AG08396 (cell line): ENCODE measurements around the gene HS6ST2.

Experiments used
- DNase-seq: peaks from one replicate; pipeline ENCODE4 v3.0.0; 2012; ENCODE audit warnings: low spot score, mixed read lengths

The HS6ST2 gene

DNA sequence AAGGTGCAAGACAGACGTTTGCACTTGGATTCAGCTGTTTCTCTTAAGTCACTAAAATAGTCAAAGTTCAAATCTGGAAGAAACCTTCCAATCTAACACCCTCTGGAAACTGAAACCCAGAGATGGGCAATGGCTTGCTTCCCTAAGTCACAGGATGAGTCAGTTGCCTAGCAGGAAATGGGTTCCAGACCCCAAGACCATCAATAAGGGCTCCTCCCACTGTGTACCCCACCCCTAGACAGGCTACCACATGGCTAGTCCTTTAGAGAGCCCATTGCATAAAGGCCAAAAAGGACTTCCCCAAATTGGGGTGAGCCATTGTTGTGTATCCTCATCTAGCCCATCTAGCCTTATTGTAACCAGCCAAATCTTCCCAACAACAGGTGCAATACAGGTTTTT lies 216.2 kb downstream of the HS6ST2 start:
- no peak for DNase-seq

- no peak for DNase-seq
Observed at GRCh38 chrX:132741689-132742088, 216.7 kb downstream of the HS6ST2 start.

DNA sequence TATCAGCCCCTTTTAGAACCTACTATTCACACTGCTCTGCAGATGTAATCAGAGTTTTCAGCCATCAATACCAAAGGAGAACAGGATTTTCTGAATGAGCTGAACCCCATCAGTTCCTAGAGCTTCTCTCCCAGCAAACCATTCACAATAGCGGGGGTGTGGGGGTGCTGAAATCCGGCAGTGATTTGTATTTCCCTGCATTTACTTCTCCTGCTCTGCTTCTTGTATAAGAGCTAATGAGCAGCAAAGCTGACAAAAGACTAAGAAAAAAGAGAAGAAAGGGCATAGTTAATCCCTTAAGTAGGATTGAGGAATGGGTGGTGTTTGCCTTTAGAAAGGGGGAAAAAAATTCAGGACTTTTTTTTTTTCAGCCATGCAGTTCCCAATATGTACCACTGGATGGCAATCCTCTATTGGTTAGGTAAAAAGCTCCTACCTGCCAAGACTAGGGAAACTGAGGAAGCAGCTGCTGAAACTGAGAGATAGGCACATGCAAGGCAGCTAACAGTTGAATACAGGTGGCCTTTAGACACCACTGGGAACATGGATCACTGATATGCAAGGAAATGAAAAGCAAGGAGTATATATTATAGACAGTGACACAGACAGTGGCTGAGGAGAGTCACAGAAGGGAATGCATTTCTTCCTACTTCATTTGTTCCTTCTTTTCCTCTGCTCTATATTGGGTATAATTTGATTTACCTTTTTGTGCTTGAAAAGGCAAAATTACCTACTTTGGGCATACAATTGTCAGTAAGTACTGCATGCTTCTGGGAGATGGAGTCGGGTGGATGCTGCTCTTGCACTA lies 217.9 kb downstream of the HS6ST2 start:
- DNase-seq, result no peak

GRCh38 chrX:132738951-132739350 lies 219.5 kb downstream of the HS6ST2 start:
- no peak for DNase-seq

- DNase-seq, result no peak
Observed at GRCh38 chrX:132737743-132738142, 220.7 kb downstream of the HS6ST2 start.

DNA sequence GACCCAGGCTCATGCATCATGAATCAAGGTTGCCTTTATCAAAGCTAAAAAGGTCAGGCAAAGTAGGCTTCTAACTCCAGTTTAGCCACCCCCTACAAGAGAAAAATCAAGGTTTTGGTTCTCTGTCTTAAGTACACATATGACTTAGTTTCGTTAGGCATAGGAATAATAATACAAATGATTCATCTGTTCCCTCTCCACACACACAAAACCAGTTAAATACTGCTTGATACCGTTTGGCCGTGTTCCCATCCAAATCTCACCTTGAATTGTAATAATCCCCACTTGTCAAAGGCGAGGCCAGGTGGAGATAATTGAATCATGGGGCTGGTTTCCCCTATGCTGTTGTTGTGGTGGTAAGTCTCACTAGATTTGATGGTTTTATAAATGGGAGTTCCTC lies 226.2 kb downstream of the HS6ST2 start:
- DNase-seq, result no peak

DNA sequence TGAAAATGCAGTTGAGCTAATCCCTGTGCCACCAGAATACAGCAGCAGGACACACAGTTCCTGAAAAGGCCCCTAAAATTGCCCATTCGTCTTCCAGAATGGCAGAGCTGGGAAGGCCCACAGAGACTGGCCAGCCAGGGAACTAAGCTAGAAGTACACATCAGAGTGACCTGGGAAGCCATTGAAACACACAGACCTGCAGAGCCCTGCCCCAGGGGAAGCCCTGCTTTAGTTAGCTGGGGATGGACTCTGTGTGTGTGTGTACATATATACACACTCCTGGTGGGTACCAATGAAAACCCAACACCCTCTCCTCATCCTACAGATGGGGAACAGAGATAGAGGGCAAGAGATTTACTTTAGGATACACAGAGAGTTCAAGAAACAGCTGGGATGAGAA lies 227.7 kb downstream of the HS6ST2 start:
- DNase-seq, result no peak

DNA sequence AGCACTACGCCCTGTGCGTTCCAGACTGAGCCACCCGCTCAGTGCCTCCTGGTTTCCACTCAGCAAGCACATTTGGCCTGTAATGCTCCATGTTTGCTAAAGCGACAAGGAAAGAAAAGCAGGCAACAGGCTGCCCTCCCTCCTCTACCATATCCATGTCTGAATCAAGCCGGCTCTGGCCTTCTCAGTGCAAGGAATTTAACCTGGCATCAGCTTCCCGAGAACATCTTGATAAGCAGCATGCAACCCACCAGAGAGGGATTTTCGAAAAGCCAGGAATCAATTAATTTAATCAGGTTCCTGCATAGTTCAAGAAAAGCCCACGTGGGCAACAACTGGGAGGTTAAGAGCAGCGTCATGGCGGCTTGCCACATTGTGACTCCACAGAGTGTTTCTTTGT lies 228.2 kb downstream of the HS6ST2 start:
- DNase-seq, result no peak

GRCh38 chrX:132728296-132728695 lies 230.1 kb downstream of the HS6ST2 start:
- no peak for DNase-seq

- DNase-seq, result no peak
Observed at GRCh38 chrX:132718431-132718958, 239.9 kb downstream of the HS6ST2 start.

GRCh38 chrX:132716006-132716405 lies 242.4 kb downstream of the HS6ST2 start:
- no peak for DNase-seq

- DNase-seq, result no peak
Observed at GRCh38 chrX:132714913-132715312, 243.5 kb downstream of the HS6ST2 start.

DNA sequence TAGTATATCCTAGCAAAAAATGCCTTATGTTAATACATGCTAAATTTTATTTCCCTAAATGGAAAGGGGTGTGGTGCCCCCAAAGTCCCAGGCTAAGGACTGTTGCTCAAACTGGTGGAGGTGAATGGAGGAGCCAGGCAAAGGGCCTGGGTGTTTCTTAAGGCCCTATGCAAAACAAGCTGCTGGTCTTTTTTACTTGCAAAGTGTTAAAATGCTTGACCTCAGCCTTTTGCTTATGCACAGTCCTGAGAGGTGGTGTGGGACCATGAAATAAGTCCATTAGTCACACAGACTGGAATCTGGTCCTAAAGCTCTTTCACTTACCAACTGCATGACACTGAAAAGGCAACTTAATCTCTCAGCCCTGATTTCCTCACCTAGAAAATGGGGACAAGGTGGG lies 246.1 kb downstream of the HS6ST2 start:
- DNase-seq, result no peak

GRCh38 chrX:132710656-132711155 lies 247.7 kb downstream of the HS6ST2 start:
- no peak for DNase-seq

- DNase-seq, result no peak
Observed at GRCh38 chrX:132708529-132708928, 249.9 kb downstream of the HS6ST2 start.

- DNase-seq, result no peak
Observed at GRCh38 chrX:132704769-132705168, 253.7 kb downstream of the HS6ST2 start.

DNA sequence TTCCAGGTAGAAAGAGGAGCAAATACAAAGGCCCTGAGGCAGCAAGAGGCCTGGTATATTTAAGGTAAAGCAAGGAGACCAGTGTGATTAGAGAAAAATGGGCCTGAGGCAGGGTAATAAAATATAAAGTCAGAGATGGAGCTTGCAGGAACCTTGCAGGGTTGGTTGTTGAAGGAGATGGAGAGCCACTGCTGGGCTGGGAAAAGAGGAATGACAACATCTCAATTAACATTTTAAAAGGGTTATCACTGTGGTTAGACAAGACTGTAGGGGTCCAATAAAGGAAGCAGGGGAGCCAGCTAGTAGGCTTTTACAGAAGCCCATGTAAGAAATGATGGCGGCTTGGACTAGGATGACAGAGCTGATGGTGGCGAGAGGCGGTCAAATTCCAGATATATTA lies 264.0 kb downstream of the HS6ST2 start:
- no peak for DNase-seq

GRCh38 chrX:132692526-132692925 lies 265.9 kb downstream of the HS6ST2 start:
- DNase-seq, result no peak

DNA sequence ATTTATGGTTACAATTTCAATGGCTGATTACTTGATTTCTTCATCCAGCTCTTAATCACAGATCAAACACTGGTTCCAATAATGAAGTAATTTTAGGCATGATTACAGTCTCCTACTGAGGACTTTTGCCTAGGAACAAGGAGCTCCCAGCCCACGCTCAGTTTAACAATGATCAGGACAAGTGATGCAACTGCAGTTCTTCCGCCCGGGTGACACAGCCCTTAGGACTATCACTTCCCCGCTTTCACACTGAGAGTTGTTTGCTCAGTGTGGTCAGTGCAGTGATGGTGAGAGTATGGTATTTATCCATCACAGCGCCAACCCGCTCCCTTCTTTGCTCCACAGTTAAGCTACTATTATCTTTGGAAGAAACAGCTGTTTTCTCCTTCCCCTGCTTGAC lies 266.4 kb downstream of the HS6ST2 start:
- DNase-seq, result no peak

DNA sequence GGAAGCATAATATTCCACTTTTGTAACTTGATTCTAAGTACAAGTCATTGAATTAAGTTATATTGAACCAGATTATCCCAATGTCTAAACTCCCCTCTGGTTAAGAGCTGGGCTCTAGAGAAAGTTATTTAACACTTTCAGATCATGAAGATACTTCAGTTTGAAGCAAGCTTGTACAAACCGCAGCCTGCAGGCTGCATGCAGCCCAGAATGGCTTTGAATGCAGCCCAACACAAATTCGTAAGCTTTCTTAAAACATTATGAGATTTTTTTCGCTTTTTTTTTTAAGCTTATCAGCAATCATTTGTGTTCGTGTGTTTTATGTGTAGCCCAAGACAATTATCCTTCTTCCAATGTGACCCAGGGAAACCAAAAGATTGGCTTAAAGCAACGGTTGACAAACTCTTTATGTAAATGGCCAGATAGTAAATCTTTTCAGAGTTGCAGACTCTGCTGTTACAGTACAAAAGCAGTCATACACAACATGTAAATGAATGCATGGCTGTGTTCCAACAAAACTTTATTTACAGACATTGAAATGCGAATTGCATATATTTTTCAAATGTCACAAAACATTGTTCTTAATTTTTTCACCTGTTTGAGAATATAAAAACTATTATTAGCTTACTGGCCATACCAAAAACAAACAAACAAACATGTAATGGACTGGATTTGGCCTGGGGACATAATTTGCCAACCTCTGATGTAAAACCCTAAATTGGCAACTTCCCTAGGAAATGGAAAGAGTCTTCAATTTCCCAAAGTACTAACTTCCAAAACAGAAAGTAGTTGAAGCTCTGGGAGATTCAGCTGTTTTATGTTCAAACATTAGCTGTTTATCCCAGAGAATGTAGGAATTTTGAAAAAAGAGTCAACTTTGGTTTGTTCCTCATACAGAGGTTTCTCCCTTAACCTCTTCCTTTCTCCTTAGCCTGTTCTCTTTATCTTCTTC lies 268.5 kb downstream of the HS6ST2 start:
- DNase-seq, result no peak

DNA sequence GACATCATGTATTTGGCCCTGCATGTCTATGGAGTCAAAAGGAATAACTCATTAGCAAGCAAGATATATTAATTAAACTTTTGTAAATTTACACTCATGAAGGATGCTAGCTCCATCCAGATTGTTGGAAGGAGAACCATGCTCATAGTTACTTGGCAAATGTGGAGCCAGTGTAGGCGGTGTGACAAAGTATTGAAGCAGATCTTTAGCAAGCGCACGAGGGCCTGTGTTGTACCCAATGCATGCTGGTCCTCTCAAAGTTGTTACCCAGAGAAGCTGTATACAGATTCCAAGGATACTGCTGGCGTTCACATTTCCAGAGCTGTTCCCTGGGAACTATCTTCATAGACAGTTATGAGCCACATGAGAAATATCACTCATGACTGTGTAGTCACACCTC lies 273.2 kb downstream of the HS6ST2 start:
- no peak for DNase-seq

GRCh38 chrX:132677233-132677716 lies 281.2 kb downstream of the HS6ST2 start:
- DNase-seq, result no peak
